ENCODE results near the gene PXYLP1. TPM values are rescaled to one million over a fixed set of nuclear protein-coding genes. Genes with fewer than 3 reads are reported as not detected.

The PXYLP1 gene
- total RNA-seq, 1 donor = 6.5 TPM

- Histone ChIP-seq H4K20me1 (ENCODE audit: insufficient read depth, low read length) (no peaks in the 10 kb centered on the region), H3K36me3 (ENCODE audit: insufficient read depth, low read length) (no peaks in the 10 kb centered on the region), H3K27ac (ENCODE audit: low read depth, low read length) (no peak overlapping the region), H3K79me2 (ENCODE audit: insufficient read depth, low read length) (no peaks in the 10 kb centered on the region), H3K9me3 (ENCODE audit: low read depth, low read length) (no peaks in the 10 kb centered on the region), H2AFZ (ENCODE audit: low read length) (no peak overlapping the region), H3K4me3 (ENCODE audit: insufficient read depth, low read length) (no peak overlapping the region), H3K4me2 (ENCODE audit: insufficient read depth, low read length) (no peak overlapping the region), H3K27me3 (ENCODE audit: insufficient read depth, low read length) (no peaks in the 10 kb centered on the region), H3K4me1 (ENCODE audit: insufficient read depth, low read length) (peaks cover 8% of the 10 kb centered on the region)
- no peak for TF ChIP-seq CTCF (IDR thresholded peaks at IDR 0.05; ENCODE audit: extremely low read depth, low read depth, low read length)
- no peak for DNase-seq (ENCODE audit: insufficient read length, low spot score, missing footprints)
These were observed 1.3 kb upstream of the PXYLP1 start for GRCh38 chr3:141230293-141230692.

GRCh38 chr3:141231952-141232823, 563 bp downstream of the PXYLP1 start:
- peaks cover 8% of the 10 kb centered on the region for H3K4me1 ChIP-seq (ENCODE audit: insufficient read depth, low read length)
- peak; percentile 82 for DNase-seq (ENCODE audit: insufficient read length, low spot score, missing footprints)
- H3K27ac ChIP-seq (ENCODE audit: low read depth, low read length) = no peak overlapping the region

GRCh38 chr3:141233457-141234161, 2.0 kb downstream of the PXYLP1 start:
- H3K27ac ChIP-seq (ENCODE audit: low read depth, low read length) = no peak overlapping the region
- H3K4me2 ChIP-seq (ENCODE audit: insufficient read depth, low read length) = no peak overlapping the region
- H3K27me3 ChIP-seq (ENCODE audit: insufficient read depth, low read length) = no peaks in the 10 kb centered on the region
- no peak overlapping the region for H3K4me3 ChIP-seq (ENCODE audit: insufficient read depth, low read length)
- H4K20me1 ChIP-seq (ENCODE audit: insufficient read depth, low read length) = no peaks in the 10 kb centered on the region
- no peak for TF ChIP-seq CTCF (IDR thresholded peaks at IDR 0.05; ENCODE audit: extremely low read depth, low read depth, low read length)
- DNase-seq (ENCODE audit: insufficient read length, low spot score, missing footprints) = no peak
- no peaks in the 10 kb centered on the region for H3K79me2 ChIP-seq (ENCODE audit: insufficient read depth, low read length)
- H2AFZ ChIP-seq (ENCODE audit: low read length) = no peak overlapping the region
- no peaks in the 10 kb centered on the region for H3K36me3 ChIP-seq (ENCODE audit: insufficient read depth, low read length)
- H3K9me3 ChIP-seq (ENCODE audit: low read depth, low read length) = no peaks in the 10 kb centered on the region
- H3K4me1 ChIP-seq (ENCODE audit: insufficient read depth, low read length) = peaks cover 8% of the 10 kb centered on the region

More at GRCh38 chr3:141231952-141232823, 563 bp downstream of the PXYLP1 start:
- Histone ChIP-seq H3K27me3 (ENCODE audit: insufficient read depth, low read length) (no peaks in the 10 kb centered on the region), H4K20me1 (ENCODE audit: insufficient read depth, low read length) (no peaks in the 10 kb centered on the region), H3K4me3 (ENCODE audit: insufficient read depth, low read length) (peak overlapping the region; percentile 79), H3K9me3 (ENCODE audit: low read depth, low read length) (no peaks in the 10 kb centered on the region), H2AFZ (ENCODE audit: low read length) (peak overlapping the region; percentile 90), H3K4me2 (ENCODE audit: insufficient read depth, low read length) (peak overlapping the region; percentile 84), H3K36me3 (ENCODE audit: insufficient read depth, low read length) (no peaks in the 10 kb centered on the region), H3K79me2 (ENCODE audit: insufficient read depth, low read length) (no peaks in the 10 kb centered on the region)
- TF ChIP-seq CTCF (IDR thresholded peaks at IDR 0.05; ENCODE audit: extremely low read depth, low read depth, low read length) = no peak

GRCh38 chr3:141234283-141234682, 2.7 kb downstream of the PXYLP1 start:
- Histone ChIP-seq H3K4me2 (ENCODE audit: insufficient read depth, low read length) (no peak overlapping the region), H3K9me3 (ENCODE audit: low read depth, low read length) (no peaks in the 10 kb centered on the region), H3K27ac (ENCODE audit: low read depth, low read length) (no peak overlapping the region), H3K4me3 (ENCODE audit: insufficient read depth, low read length) (no peak overlapping the region), H3K79me2 (ENCODE audit: insufficient read depth, low read length) (no peaks in the 10 kb centered on the region), H3K36me3 (ENCODE audit: insufficient read depth, low read length) (no peaks in the 10 kb centered on the region), H4K20me1 (ENCODE audit: insufficient read depth, low read length) (no peaks in the 10 kb centered on the region), H3K27me3 (ENCODE audit: insufficient read depth, low read length) (no peaks in the 10 kb centered on the region), H2AFZ (ENCODE audit: low read length) (no peak overlapping the region), H3K4me1 (ENCODE audit: insufficient read depth, low read length) (peaks cover 8% of the 10 kb centered on the region)
- DNase-seq (ENCODE audit: insufficient read length, low spot score, missing footprints) = no peak
- no peak for TF ChIP-seq CTCF (IDR thresholded peaks at IDR 0.05; ENCODE audit: extremely low read depth, low read depth, low read length)

All from osteoblast (primary cell).